C1 segment of cervical spinal cord (tissue), 14 donors: Measurements from ENCODE around the gene OAF.

Experiments used
- DNase-seq, 14 donors: peaks; one replicate each; lab custom pipeline; 2025; lab: John Stamatoyannopoulos, UW

Gene OAF

DNA sequence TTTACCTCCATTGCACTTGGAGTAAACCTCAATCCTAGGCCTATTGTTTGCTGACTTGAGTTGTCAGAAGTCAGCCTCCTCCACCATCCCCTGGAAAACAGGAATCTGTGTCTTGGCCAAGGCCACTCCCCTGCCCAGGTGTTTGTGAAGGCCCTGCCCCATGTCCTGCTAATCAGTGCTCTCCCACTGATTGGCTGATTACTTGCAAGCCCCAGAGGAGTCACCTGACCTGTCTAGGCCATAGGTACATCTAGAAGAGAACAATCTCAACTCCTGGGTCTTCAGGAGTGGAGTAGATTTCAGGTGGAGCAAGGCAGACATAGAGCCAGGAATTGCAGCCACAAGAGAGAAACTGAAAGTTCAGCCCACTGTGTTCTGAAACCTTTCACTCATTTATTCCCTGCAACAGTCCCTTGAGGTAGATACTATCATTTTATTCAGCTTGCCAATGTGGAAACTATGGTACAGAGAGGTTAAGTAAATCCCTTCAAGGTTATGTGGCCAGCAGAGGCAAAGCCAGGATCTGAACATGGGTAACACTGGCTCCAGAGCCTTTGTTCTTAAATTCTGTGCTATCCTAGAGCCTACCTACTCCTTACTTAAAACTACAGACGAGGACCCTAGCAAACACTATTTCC, 10.4 kb downstream of the OAF start:
- DNase-seq = no peak

DNA sequence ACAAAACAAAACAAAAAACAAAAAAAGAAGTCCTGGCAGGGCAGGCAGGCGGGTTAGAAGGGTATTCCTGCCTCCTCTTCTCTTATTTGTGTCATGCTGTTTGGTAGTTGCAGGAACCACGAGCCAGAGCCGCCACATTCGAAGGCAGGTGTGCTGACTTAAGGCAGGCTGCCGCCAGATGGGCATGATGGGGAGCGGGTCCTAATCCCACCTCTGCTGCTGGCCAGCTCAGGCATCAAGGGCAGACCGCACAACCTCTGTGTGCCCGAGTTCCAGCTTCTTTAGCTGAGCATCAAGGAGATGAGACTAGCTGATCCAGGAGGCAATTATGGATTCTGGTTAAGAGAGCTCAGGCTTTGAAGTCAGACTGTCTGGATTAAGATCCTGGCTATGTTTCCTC, 12.1 kb downstream of the OAF start:
- no peak for DNase-seq

DNA sequence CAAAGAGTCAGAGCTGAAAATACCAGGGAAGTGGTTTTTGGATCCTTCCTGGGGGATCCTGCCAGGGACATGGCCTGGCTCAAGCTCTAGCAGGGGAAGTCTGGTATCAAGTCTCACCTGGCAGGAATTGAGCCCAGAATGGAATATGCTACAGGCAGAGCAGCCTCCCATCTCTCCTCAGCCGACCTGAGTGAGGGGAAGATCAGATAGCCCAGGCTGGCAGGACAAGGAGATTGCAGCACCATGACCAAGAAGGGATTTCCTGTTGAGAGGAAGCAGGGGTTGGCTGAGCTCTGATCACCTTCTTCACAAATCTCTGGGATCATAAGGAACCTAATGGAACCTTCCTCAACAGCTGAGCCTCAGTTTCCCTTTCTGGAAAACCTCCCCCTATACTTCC, 13.0 kb downstream of the OAF start:
- no peak for DNase-seq

DNA sequence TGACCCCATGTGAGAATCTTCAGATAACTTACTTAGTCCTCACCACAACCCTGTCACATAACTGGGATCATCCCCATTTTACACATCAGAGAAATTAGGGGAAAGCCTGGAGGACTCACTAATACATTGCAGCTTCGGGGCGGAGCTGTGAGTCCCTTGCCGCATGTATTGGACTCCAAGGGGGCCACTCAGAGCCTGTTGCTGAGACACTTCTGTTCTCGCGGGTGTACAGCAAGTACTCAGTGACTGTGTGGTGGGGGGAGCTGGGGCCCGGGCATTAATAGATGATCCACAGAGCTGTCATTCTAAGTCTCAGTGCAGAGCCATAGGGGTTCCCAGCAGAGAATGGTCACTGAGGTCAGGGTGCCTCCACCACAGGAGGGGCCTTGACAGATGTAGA, 13.5 kb downstream of the OAF start:
- DNase-seq = no peak

DNA sequence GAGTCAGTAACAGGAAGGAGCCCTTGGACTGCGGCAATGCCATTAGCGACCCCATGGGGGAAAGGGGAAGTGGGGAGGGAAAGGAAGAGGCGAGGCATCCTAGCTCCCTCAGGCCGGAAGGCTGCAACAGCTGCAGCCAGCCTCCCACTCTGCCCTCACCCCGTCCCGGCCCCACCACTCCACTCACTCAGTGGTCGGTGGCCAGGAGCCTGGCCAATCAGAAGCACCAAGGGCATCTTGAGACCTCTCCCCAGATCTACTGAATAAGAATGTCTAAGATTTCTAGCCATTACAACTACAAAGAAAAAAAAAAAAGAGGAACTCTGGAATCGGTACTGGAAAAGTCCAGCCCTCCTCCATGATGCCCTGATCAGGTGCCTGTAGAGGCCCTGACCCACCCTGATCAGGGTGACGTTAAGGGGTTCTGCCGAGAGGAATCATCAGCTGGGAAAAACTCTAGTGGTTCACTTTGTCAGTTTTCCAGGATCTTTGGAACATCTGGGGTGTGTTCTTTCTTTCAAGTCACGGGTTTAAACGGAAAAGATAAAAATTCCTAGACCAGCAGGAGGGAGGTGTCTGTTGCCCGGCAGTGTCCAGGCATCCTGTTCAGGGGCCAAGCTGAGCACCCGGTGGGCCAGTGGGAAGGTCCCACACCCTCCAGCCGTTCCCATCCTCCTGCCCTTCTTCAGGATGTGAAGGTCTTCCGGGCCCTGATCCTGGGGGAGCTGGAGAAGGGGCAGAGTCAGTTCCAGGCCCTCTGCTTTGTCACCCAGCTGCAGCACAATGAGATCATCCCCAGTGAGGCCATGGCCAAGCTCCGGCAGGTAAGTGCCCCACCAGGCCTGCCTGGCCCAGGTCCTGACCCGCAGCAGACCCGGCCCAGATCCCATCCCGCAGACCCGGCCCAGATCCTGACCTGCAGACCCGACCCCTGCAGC, 14.4 kb downstream of the OAF start:
- no peak for DNase-seq

DNA sequence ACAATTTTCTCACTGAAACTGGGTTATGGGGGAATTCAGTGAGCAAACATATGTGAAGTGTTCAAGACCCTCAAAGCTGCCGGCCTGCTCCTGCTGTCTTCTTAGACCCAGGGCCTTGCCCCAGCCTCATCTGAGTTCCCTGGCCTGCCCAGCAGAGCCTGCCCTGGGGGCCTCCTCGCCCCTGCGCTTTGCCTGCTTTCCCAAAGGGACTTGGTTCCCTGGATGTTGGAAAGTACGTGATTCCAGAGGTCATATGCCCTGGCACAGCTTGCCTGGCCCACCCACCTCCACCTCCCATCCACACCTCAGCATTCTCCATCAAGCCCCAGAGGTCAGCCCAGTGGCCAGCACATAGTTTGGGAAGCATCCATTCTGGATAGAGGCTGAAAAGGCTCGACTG, 15.4 kb downstream of the OAF start:
- no peak for DNase-seq

DNA sequence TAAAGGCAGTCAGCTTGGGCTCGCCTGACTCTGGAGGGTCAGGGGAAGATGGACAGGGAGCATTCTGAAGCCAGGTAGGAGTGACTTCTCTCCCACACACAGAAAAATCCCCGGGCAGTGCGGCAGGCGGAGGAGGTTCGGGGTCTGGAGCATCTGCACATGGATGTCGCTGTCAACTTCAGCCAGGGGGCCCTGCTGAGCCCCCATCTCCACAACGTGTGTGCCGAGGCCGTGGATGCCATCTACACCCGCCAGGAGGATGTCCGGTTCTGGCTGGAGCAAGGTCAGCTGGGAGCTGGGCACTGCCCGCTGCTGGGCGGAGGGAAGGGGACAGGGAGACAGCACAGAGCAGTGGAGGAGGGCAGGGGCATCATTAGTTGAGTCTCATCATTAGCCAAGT, 15.9 kb downstream of the OAF start:
- DNase-seq = no peak

DNA sequence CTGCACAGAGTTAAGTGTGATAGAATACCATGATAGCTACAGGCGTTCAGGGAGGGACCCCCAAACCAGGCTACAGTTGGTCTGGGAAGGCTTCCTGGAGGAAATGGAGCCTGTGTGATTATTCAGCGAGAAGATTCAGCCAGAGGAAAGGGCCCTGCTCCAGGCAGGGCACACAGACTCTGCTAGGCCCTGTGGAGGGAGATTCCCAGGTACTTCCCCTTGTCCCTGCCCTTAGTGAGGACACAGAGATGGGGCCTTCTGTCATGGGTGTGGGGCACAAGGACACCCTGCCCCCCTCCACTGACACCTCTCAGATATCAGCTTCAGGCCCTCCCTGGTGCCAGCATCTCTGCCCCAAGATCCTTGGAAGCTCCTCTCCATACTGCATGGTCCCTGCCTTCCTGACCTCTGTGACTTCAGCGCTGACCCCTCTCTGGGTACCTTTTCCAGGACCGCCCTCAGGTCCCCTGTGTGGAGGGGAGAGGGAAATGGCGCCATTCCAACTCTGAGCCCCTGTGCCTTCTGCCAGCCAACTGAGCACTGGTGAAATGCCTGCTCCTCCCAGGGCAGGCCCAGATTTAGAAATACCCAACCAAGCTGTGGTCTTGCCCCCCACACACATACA, 16.5 kb downstream of the OAF start:
- DNase-seq = no peak

DNA sequence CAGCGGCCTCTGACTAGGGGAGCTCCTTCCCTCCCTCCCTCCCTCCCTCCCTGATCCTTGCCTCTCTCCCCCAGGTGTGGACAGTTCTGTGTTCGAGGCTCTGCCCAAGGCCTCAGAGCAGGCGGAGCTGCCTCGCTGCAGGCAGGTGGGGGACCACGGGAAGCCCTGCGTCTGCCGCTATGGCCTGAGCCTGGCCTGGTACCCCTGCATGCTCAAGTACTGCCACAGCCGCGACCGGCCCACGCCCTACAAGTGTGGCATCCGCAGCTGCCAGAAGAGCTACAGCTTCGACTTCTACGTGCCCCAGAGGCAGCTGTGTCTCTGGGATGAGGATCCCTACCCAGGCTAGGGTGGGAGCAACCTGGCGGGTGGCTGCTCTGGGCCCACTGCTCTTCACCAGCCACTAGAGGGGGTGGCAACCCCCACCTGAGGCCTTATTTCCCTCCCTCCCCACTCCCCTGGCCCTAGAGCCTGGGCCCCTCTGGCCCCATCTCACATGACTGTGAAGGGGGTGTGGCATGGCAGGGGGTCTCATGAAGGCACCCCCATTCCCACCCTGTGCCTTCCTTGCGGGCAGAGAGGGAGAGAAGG, 18.1 kb downstream of the OAF start:
- DNase-seq = no peak

DNA sequence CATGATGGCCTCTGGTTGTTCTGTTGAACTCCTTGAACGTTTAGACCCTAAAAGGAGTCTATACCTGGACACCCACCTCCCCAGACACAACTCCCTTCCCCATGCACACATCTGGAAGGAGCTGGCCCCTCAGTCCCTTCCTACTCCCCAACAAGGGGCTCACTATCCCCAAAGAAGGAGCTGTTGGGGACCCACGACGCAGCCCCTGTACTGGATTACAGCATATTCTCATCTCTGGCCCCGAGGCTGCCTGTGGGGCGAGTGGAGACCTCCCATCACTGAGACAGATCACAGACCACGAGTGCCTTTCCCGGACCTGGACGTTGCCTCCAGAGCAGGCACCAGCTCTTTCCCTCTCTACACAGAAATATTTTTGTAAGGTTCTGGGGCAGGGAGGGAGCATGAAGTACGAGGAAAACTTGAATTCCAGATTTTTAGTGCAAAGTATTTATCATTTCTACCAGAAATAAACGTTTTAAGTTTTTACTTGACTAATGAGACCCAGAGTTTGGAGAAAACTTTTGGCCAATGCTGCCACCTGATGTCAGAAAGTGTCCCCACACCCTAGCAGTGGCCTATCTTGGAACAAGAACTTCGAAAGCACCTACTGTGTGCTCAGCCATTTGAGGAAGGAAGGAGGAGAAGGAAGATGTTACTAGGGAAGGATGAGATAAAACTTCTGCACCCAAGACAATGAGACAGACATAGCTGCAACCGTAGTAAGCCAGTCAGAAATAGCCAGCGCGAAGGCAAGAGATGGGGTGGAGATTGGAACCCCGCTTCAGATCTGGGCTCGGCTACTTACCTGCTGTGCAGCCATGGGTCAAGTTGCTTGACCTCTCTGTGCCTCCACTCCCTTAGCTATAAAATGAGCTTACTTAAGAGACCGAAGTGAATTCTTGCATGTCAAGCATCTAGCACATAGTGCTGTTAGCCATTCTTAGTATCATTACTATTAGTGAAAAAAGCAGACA, 18.9 kb downstream of the OAF start:
- peak in 1 of 14 donors; percentile 7 for DNase-seq

DNA sequence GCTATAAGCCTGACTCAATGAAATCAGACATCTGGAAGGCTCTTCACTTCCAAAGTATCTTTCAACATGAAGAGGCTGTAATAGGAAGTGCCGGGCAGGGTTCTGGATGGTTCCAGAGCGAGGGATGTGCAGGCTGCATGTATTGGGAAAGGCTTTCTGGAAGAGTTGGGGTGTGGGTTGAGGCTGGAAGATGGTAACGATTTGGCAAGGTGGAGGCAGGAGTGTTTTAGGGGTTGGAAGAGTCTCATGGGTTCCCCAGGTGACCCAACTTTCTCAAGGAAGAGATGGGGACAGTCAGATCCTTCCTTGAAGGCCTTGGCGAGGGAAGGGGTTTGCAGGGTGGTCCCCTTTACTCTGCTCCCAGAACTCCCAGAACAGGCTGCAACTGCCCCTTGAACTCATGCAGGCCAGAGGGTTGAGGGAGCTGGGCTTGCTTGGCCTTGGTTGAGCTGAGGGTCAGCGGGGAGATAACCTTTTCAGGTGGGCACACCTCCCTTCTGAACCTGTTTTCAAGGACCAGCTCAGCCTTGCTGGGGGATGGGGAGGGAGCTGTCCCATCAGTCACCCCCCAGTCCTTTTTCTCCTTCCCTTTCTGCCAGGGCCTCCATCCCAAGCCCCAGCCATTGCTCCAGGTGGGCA, 19.7 kb downstream of the OAF start:
- DNase-seq = no peak

DNA sequence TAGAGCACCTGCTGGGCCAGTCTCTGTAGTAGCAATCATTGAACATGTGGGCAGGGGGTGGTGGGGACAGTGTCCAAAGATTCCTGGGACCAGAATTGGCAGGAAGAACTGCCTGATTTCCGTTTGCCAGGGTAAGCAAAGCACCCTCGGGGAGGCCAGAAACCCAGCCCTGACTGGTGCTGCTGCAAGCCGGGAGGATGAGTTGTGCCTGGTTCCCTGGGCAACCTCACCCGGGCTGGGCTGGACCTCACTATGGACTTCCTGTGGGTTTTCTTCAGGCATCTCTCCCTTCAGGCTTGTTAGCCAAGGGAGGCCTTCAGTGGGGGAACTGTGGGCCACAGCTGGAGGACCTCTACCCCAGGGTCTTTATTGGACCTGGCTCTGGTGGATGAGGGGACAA, 21.1 kb downstream of the OAF start:
- DNase-seq = no peak

DNA sequence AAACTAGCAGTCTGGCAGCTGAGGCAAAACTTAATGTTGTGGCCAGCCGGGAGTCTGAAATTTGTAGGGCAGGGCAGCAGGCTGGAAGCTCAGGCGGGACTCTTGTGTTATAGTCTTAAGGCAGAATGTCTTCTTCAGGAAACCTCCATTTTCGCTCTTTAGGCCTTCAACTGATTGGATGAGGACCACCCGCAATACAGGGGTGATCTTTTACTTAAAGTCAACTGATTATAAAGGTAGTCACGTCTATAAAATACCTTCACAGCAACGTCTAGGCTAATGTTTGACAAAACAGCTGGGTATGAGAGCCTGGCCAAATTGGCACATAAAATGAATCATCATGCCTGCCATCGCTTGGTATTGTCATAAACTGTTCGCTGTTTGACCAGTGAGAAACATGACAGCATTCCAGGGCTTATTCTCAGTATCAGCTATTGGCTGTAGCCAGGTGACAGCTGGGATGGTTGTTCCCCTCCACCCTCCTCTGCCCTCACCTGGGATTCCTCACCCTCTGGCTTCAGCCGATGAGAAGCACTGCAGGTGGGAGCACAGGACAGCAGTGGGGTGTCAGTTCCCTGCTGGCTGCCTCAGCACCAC, 22.5 kb downstream of the OAF start:
- DNase-seq = no peak

DNA sequence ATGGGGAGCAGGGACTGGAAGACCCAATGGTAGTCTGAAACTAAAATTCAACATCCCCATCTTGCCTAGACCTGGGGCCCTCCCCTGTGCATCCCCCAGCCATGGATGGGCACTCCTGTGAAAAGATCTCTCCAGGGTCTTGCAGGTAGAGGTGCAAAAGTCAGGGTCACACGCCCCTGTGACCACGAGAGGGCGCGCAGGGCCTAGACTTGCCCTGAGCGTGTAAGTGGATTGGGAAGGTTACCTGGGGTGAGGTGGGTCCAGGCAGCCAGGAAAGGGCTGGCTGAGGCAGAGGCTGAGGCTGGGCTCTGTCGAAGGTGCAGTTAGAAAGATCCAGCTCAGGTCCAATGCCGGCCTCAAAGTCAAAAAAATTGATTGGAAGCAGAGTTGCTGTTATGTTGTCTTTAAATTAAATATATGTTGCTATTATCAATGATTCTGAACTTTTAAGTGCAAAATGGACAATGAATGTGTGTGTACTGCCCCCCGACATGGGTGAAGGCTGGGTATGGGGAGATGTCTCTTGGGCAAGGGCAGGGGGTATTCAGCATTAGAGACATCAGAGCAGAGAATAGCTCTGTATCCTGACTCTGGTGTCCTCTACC, 24.3 kb downstream of the OAF start:
- peak in 1 of 14 donors; percentile 15 for DNase-seq

DNA sequence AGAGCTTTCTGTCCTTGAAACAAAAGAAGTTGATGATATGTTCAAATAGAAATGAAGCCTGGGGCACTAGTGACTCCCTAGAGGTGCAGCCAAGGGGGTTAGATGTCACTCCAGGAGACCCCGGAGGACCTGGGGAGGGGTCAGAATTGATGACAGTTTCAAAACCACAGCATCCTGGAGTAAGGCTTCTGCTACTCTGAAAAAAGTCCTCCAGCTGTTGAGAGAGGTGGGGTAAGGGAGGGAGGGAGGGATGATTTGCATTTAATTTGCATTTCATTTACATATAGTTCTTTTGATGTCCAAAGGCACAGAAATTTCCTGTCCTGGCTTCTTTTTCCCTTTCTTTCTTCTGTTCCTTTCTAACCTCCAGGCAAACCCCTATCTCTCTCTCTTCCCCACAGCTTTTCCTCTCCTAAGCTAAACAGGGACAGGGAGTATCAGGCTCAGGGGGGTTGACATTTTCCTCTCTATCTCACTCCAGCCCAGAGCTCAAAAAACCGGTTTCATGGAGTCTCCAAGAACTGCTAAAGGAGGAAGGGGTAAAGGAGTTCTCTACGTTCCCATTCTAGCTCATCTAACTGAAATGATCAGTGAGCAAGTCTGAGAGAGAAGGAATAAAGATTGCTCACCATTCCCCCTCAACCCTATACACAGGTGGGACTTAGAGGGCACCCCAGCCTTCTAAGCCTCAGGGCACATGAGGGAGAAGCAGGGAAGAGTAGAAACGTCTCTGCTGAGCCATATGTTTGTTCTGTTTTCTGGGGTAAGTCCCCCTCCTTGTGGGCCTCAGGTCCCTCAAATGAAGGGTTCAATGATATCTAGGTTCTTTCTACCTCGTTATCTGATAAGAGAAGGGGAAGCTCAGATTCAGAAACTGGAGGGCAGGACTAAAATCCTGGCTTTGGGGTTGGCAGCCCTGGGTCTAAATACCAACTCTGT, 25.6 kb downstream of the OAF start:
- DNase-seq = no peak

DNA sequence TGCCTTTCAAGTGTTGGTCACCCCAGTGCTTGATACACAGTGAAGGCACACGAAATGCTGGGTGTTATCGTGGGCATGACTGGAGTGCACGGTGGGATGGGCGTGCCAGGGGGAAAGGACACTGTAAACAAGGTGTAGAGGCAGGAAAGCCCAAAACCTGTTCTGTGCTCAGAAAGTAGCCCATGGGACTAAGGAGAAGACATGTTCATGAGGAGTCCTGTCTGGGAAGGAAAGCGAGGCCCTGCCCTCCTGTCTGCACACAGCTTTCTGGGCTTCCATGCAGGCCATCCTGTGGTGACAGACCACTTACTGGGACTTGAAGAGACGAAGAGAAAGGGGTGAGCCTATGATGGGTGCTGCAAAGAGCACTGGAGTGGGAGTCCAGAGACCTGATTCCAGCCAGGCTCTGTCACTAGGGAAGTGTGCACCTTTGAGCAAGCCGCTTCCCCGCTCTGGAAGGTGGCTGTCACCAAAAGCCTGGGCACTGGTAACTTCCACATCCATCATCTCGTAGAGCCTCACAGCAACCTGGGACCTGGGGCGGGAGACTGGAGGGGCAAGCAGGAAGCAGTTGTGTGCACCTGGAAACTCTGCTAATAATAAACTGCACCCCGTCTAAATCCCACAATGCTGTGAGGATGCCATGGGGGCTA, 28.3 kb downstream of the OAF start:
- DNase-seq = no peak

DNA sequence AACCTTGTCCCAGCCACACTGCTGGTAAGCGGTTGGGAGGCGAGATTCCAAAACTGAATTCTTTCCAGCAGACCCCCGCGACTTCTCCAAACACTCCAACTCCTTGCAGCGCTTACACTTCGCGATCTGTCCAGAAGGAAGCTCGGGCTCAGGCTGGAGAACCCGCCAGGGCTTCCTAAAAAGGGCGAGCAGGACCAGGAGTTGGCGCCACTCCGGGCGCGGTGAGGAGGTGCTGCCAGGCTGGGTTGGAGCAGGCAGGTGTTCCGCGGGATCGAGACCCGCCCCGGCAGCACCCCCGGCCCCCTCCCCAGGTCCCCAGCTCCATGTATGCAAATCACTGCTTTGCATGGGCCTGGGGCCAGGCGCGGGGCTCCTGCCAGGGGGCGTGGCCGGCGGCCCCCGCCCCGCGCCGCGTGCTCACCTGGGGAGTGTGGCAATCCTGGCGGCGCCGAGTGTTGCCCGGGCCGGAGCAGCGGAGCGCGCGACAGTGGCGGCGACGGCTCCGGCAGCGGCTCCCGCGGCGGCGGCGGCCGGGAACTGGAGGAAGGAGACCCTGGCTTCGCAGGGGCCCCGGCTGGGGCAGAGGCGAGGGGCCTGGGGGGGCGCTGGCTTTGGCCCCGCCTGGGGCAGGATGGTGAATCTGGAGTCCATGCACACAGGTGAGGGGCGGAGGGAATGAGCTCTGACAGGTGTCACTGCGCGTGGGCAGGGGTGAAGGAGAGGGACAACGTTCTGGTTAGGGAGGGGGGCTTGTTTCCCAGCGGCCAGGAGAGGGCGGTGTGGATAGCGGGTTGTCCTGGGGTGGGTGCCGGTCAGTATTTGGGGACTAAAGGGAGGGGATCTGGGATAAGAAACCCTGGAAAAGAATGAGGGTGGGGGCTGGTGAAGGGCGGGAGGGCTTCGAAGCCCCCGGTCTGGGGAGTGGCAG, 29.1 kb downstream of the OAF start, which contains the start of gene POU2F3:
TSS of gene POU2F3 (plus strand) at position 428 of the 928 bp plus-strand sequence. CDS start at position 632, 204 bp downstream.
- no peak for DNase-seq
